ENCODE data around the gene ARFGEF2. TPM values are rescaled to one million over a fixed set of nuclear protein-coding genes. Genes with fewer than 3 reads are reported as not detected.

ARFGEF2 gene
- total RNA-seq, 1 donor from 2014 or later: 38.9 TPM

DNA sequence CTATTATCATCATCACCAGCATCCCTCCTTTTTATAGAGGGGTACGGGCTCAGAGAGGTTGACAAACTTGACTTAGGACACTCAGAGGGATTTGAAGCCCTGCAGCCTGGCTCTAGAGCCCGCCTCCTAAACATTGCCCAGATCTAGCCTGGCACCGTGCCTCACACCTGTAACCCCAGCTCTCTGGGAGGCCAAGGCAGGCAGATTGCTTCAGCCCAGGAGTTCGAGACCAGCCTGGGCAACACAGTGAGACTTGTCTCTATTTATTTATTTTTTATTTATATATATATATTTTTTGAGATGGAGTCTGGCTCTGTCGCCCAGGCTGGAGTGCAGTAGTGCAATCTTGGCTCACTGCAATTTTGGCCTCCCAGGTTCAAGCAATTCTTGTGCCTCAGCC lies 118.3 kb downstream of the ARFGEF2 start:
- Histone ChIP-seq H3K36me3 (ENCODE audit: control insufficient read depth, insufficient read depth, low read length) (no peaks in the 10 kb centered on the region), H3K4me3 (ENCODE audit: low read depth, low read length) (no peak overlapping the region), H3K27me3 (ENCODE audit: control insufficient read depth, insufficient read depth, low read length) (no peaks in the 10 kb centered on the region)
- TF ChIP-seq, protein P1, sequence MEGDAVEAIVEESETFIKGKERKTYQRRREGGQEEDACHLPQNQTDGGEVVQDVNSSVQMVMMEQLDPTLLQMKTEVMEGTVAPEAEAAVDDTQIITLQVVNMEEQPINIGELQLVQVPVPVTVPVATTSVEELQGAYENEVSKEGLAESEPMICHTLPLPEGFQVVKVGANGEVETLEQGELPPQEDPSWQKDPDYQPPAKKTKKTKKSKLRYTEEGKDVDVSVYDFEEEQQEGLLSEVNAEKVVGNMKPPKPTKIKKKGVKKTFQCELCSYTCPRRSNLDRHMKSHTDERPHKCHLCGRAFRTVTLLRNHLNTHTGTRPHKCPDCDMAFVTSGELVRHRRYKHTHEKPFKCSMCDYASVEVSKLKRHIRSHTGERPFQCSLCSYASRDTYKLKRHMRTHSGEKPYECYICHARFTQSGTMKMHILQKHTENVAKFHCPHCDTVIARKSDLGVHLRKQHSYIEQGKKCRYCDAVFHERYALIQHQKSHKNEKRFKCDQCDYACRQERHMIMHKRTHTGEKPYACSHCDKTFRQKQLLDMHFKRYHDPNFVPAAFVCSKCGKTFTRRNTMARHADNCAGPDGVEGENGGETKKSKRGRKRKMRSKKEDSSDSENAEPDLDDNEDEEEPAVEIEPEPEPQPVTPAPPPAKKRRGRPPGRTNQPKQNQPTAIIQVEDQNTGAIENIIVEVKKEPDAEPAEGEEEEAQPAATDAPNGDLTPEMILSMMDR (IDR thresholded peaks at IDR 0.05; ENCODE audit: insufficient read depth, low read length, poor library complexity, severe bottlenecking): no peak
- DNase-seq (ENCODE audit: low read depth): no peak

DNA sequence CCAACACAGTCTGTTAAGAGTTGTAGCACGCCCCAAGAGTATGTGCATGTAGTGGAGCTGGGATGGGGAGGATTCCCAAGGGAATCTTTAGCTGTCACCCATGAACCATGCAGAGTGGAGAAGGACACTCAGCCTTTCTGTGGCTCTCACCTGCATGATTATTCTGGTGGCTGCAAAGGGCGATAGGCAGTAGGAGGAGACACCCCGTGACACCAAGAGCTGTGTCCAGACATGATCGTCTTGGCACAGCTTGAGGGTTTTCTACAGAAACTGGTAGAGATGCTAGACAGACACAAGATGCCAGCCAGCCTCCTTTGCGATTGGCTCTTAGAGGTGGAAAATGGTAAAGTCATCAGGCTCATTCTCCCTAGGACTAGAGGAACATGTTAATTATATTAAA lies 121.5 kb downstream of the ARFGEF2 start:
- Histone ChIP-seq H3K27me3 (ENCODE audit: control insufficient read depth, insufficient read depth, low read length) (no peaks in the 10 kb centered on the region), H3K4me3 (ENCODE audit: low read depth, low read length) (no peak overlapping the region), H3K36me3 (ENCODE audit: control insufficient read depth, insufficient read depth, low read length) (no peaks in the 10 kb centered on the region)
- DNase-seq (ENCODE audit: low read depth): no peak
- TF ChIP-seq, protein P1 (IDR thresholded peaks at IDR 0.05; ENCODE audit: insufficient read depth, low read length, poor library complexity, severe bottlenecking): no peak

DNA sequence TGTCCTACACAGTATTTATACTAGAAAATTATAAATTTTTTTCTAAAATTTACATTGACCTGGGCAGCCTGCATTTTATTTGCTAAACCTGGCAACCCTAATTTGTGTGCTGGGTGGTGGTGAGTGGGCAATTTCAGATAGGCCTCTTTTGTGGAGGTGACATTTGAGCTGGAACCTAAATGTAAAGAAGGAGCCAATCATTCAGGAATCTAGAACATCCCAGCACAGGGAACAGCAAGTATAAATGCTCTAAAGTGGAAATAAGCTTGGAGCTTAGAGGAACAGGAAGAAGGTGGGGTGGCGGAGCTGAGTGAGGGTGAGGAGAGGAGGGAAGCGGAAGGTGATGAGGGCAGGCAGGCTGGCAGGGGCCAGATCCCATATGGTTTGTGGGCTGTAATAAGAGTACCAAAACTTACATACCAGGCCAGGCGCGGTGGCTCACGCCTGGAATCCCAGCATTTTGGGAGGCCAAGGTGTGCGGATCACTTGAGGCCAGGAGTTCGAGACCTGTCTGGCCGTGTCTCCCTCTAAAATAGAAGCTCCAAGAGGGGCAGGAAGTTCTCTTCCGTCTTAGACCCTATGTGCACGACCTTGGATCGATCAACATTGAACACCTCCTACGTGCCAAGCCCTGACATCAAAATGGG lies 124.1 kb downstream of the ARFGEF2 start:
- no peak for DNase-seq (ENCODE audit: low read depth)
- H3K36me3 ChIP-seq (ENCODE audit: control insufficient read depth, insufficient read depth, low read length): no peaks in the 10 kb centered on the region
- TF ChIP-seq, protein P1 (IDR thresholded peaks at IDR 0.05; ENCODE audit: insufficient read depth, low read length, poor library complexity, severe bottlenecking): no peak
- H3K4me3 ChIP-seq (ENCODE audit: low read depth, low read length): peak overlapping the region; percentile 39
- H3K27me3 ChIP-seq (ENCODE audit: control insufficient read depth, insufficient read depth, low read length): no peaks in the 10 kb centered on the region

DNA sequence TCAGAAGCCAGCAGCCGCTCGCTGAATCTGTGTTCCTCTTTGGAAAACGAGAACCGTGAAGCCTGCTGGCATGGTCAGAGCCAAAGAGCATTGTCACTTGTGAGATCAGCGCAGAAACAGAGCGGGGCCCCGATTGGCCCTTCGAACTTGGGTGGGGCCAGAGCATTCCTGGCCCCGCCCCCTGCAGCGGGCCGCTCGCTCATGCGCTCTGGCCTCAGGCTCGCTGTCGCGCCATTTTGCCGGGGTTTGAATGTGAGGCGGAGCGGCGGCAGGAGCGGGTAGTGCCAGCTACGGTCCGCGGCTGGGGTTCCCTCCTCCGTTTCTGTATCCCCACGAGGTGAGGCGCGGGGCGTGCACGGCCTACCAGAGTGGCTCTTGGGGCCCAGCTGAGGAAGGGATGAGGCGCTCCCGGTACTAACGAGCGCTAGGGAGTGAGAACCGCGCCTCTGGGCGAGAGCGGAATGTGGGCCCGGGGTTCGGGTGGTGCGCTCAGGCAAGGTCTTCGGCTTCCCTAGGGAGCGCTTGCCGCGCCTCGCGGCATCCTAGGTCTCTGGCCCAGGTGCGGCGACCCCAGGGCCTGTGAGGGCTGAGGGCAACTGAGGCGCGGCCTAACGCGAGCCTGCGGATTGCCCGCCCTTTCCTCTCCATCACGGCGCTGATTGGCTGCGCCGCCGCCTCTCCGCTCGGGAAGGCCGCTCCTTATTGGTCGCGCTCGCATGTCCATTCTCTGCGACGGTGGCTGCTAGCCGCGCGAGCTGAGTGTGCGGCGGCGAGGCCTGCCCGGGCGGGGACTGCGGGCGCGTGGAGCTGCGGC lies 124.8 kb downstream of the ARFGEF2 start, which contains the start of gene CSE1L:
Gene CSE1L, plus strand, starts transcription at position 226 of the 814 bp plus-strand sequence. CDS start 12,152 bp downstream, outside the sequence.
- Histone ChIP-seq H3K36me3 (ENCODE audit: control insufficient read depth, insufficient read depth, low read length) (no peaks in the 10 kb centered on the region), H3K4me3 (ENCODE audit: low read depth, low read length) (peak within 1 kb of the TSS; percentile 88), H3K27me3 (ENCODE audit: control insufficient read depth, insufficient read depth, low read length) (no peaks in the 10 kb centered on the region)
- TF ChIP-seq, protein P1 (IDR thresholded peaks at IDR 0.05; ENCODE audit: insufficient read depth, low read length, poor library complexity, severe bottlenecking): no peak
- peak; percentile 59 for DNase-seq (ENCODE audit: low read depth)

DNA sequence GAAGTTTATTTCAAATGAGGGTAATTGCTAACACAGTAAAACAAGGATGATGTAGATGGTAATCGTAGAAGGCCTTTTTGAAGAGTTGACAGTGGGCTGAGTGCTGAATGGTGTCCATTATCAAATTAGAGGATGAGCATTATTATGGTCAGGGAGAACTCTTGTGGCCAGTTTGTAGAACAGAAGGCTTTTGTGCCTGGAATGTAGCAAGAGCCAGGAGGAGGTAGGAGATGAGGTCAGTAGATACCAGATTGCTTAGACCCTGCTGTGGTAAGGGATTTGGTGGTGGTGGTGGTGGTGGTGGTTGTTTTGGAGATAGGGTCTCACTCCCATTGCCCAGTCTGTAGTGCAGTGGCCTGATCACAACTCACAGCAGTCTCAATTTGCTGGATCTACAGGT lies 130.8 kb downstream of the ARFGEF2 start:
- no peak for DNase-seq (ENCODE audit: low read depth)
- H3K4me3 ChIP-seq (ENCODE audit: low read depth, low read length): no peak overlapping the region
- TF ChIP-seq, protein P1 (IDR thresholded peaks at IDR 0.05; ENCODE audit: insufficient read depth, low read length, poor library complexity, severe bottlenecking): no peak
- H3K36me3 ChIP-seq (ENCODE audit: control insufficient read depth, insufficient read depth, low read length): no peaks in the 10 kb centered on the region
- H3K27me3 ChIP-seq (ENCODE audit: control insufficient read depth, insufficient read depth, low read length): no peaks in the 10 kb centered on the region
